HCT116 (cell line): Measurements from ENCODE around the gene TBC1D14. TPM values are rescaled to one million over a fixed set of nuclear protein-coding genes. Genes with fewer than 3 reads are reported as not detected.

Experiments used
- ATAC-seq: fragments of 200-7000 bp; cut with Tn5 transposase; 2 replicates; pipeline ENCODE4 v1.9.1; 2020; ENCODE audit warnings: mild to moderate bottlenecking, moderate library complexity
- BruUV-seq: library from RNA; stranded (reverse); fragments of 400-500 nt; replicated peaks from 2 replicates; lab custom pipeline; 2021; lab: Mats Ljungman, UMichigan
- CTCF ChIA-PET: fragments of 300-600 bp; sonication (Branson Sonifier 250); formaldehyde crosslinking; loops from one replicate; lab custom pipeline; 2021; ENCODE audit warnings: antibody characterized with exemption; lab: Charles Lee
- POLR2A ChIA-PET: fragments of 300-600, 350-600 bp; sonication (Branson Sonifier 250); formaldehyde crosslinking; loops from one replicate; lab custom pipeline; 2021; ENCODE audit warnings: antibody characterized with exemption; lab: Charles Lee
- RAD21 ChIA-PET, 2 experiments: fragments of 300-600 bp; sonication (Branson Sonifier 250); formaldehyde crosslinking; loops; one replicate each; lab custom pipeline; 2023; ENCODE audit warnings: low total read pairs in 2 of 2; ENCODE audit not compliant: uncharacterized antibody in 2 of 2, unreplicated experiment in 2 of 2, low non-redundant PET in 1 of 2; lab: Charles Lee
- DNase-seq: peaks from one replicate; pipeline ENCODE4 v3.0.0-alpha.2; 2010; ENCODE audit warnings: low read depth, low spot score
- H2AFZ ChIP-seq: fragments of 200-600 bp; shearing (Covaris generic), sonication (generic); 2 replicates; pipeline ENCODE4 v1.6.1; 2017; ENCODE audit warnings: low read depth, mixed run types, mixed read lengths, antibody characterized with exemption, low read length; ENCODE audit not compliant: poor library complexity, severe bottlenecking
- H3K27ac ChIP-seq: 2 replicates; pipeline ENCODE4 v1.5.1; 2012; ENCODE audit warnings: low read depth, low read length
- H3K27me3 ChIP-seq: fragments of 200-600 bp; sonication (generic); 2 replicates; pipeline ENCODE4 v1.6.1; 2016; ENCODE audit warnings: mixed run types, low read length, mixed read lengths; ENCODE audit not compliant: insufficient read depth
- H3K36me3 ChIP-seq, 2 experiments: fragments of 200-500 bp in 1 of 2; fragments of 200-600 bp in 1 of 2; sonication (Bioruptor generic) in 1 of 2; sonication (generic) in 1 of 2; 2 replicates each; pipeline versions ENCODE4 v1.5.1 to v1.6.1; 2014 to 2016; ENCODE audit warnings: low read length in 2 of 2, inconsistent platforms in 1 of 2, mixed read lengths in 1 of 2, mixed run types in 1 of 2; ENCODE audit not compliant: insufficient read depth in 2 of 2, control insufficient read depth in 1 of 2
- H3K4me1 ChIP-seq, 2 experiments: fragments of 200-600 bp in 1 of 2; sonication (generic) in 1 of 2; 2 replicates each; pipeline versions ENCODE4 v1.5.1 to v1.6.1; 2012 to 2017; ENCODE audit warnings: low read length in 2 of 2, inconsistent platforms in 1 of 2, mild to moderate bottlenecking in 1 of 2, mixed read lengths in 1 of 2, mixed run types in 1 of 2, moderate library complexity in 1 of 2; ENCODE audit not compliant: insufficient read depth in 2 of 2, control insufficient read depth in 1 of 2
- H3K4me2 ChIP-seq: fragments of 200-600 bp; sonication (generic); 2 replicates; pipeline ENCODE4 v1.6.1; 2017; ENCODE audit warnings: mixed run types, low read length, mixed read lengths
- H3K4me3 ChIP-seq, 2 experiments: fragments of 200-600 bp in 1 of 2; sonication (generic) in 1 of 2; replicated peaks in 1 of 2; 2 replicates each; pipeline ENCODE4 v1.5.1; 2011 to 2016; ENCODE audit warnings: low read length in 2 of 2, control low read depth in 1 of 2, low read depth in 1 of 2, mild to moderate bottlenecking in 1 of 2, mixed read lengths in 1 of 2, mixed run types in 1 of 2
- H3K79me2 ChIP-seq: fragments of 200-600 bp; sonication (generic); 2 replicates; pipeline ENCODE4 v1.6.1; 2017; ENCODE audit warnings: mild to moderate bottlenecking, mixed run types, low read length, moderate library complexity, mixed read lengths; ENCODE audit not compliant: insufficient read depth
- H3K9ac ChIP-seq: fragments of 200-600 bp; sonication (generic); 2 replicates; pipeline ENCODE4 v1.6.1; 2016; ENCODE audit warnings: low read length, mixed read lengths
- H3K9me2 ChIP-seq: fragments of 200-600 bp; sonication (generic), shearing (Covaris generic); 2 replicates; pipeline ENCODE4 v1.6.1; 2017; ENCODE audit warnings: mixed run types, mild to moderate bottlenecking, moderate library complexity; ENCODE audit not compliant: insufficient read depth
- H3K9me3 ChIP-seq, 2 experiments: fragments of 200-500 bp in 1 of 2; fragments of 200-600 bp in 1 of 2; sonication (Bioruptor generic) in 1 of 2; sonication (generic) in 1 of 2; 2 replicates each; pipeline ENCODE4 v1.6.1; 2014 to 2017; ENCODE audit warnings: low read length in 2 of 2, mixed read lengths in 2 of 2, inconsistent platforms in 1 of 2, low read depth in 1 of 2, mild to moderate bottlenecking in 1 of 2, mixed run types in 1 of 2, moderate library complexity in 1 of 2; ENCODE audit not compliant: control insufficient read depth in 1 of 2, insufficient read depth in 1 of 2
- H4K20me1 ChIP-seq: fragments of 200-600 bp; sonication (generic), shearing (Covaris generic); 2 replicates; pipeline ENCODE4 v1.6.1; 2017; ENCODE audit warnings: mixed run types, mild to moderate bottlenecking, moderate library complexity; ENCODE audit not compliant: insufficient read depth
- ELF1 ChIP-seq: IDR thresholded peaks from 2 replicates; pipeline ENCODE4 v1.6.1; 2012; ENCODE audit warnings: low read depth, borderline replicate concordance
- FOSL1 ChIP-seq: IDR thresholded peaks from 2 replicates; pipeline ENCODE4 v1.6.1; 2012; ENCODE audit warnings: low read depth
- JUND ChIP-seq: IDR thresholded peaks from 2 replicates; pipeline ENCODE4 v1.6.1; 2012
- POLR2AphosphoS5 ChIP-seq: IDR thresholded peaks from 2 replicates; pipeline ENCODE4 v1.6.1; 2011; ENCODE audit warnings: mild to moderate bottlenecking, low read depth, low read length, moderate library complexity
- RAD21 ChIP-seq: IDR thresholded peaks from 2 replicates; pipeline ENCODE4 v1.6.1; 2012; ENCODE audit warnings: low read depth, mild to moderate bottlenecking
- SIN3A ChIP-seq: IDR thresholded peaks from 2 replicates; pipeline ENCODE4 v1.6.1; 2012; ENCODE audit warnings: low read depth
- YY1 ChIP-seq: IDR thresholded peaks from 2 replicates; pipeline ENCODE4 v1.6.1; 2011; ENCODE audit warnings: low read length, low read depth, moderate library complexity, mild to moderate bottlenecking; ENCODE audit not compliant: insufficient replicate concordance; ENCODE audit errors: extremely low read depth
- ZFX ChIP-seq: fragments of 450-650 bp; IDR thresholded peaks from 2 replicates; pipeline ENCODE4 v1.6.1; 2017
- intact Hi-C: fragments of 100-400 bp; cut with micrococcal nuclease; formaldehyde crosslinking; loops from 2 replicates; pipeline ENCODE4 v1.10.0; 2022
- total RNA-seq: library from RNA; stranded (reverse); gene quantifications from one replicate; pipeline ENCODE4 v1.2.1, GENCODE V29; 2021; ENCODE audit not compliant: unreplicated experiment
- TF ChIP-seq, protein P1 (sequence below), 3 experiments: fragments of 200-600 bp in 1 of 3; sonication (generic) in 1 of 3; IDR thresholded peaks in 2 of 3; conservative IDR thresholded peaks in 1 of 3; 2 replicates each; pipeline ENCODE4 v1.5.1; 2012 to 2017; ENCODE audit warnings: low read depth in 2 of 3, low read length in 2 of 3, antibody characterized with exemption in 1 of 3, borderline replicate concordance in 1 of 3, control low read depth in 1 of 3, mild to moderate bottlenecking in 1 of 3, mixed read lengths in 1 of 3, mixed run types in 1 of 3, moderate library complexity in 1 of 3; ENCODE audit not compliant: insufficient read depth in 1 of 3
- TF ChIP-seq, protein P2 (sequence below): IDR thresholded peaks from 2 replicates; pipeline ENCODE4 v1.6.1; 2011; ENCODE audit warnings: mild to moderate bottlenecking, low read length, moderate library complexity; ENCODE audit not compliant: insufficient replicate concordance; ENCODE audit errors: extremely low read depth
- TF ChIP-seq, protein P3 (sequence below): IDR thresholded peaks from 2 replicates; pipeline ENCODE4 v1.6.1; 2012

TBC1D14 gene
- total RNA-seq, 1 experiment from 2014 or later, result 62.9 TPM

DNA sequence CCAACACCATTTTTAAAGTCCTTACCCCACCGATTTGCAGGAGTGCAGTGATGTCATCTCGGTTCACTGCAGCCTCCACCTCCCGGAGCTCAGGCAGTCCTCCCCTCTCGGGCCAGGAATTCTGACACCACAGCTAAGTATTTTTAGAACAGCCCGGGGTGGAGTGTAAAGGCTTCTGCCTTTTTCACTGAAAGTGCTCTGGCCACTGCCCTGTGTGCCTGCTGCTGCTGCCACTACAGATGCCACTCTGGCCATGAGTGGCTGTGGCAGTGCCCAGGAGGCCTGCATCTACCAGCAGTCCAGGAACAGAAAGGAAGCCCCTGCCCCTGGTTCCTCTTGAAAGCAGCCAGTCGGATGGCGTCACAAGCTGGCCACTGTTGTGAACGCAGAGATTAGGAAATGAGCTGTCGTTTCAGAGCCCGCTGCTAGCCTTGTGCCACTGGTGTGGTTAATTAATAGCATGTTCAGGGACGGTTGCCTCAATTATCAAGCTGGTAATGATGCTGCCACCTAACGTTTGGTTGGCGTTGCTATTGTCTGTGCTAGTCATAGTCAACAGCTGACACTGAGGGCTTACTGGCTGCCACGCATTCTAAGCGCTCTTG is 23.6 kb upstream of the TBC1D14 start:
- H4K20me1 ChIP-seq, result no peaks in the 10 kb centered on the region
- peaks cover 5 to 11% of the 10 kb centered on the region in 2 experiments; a peak in 2 of 4 replicates for H3K36me3 ChIP-seq
- no peak overlapping the region for H3K4me2 ChIP-seq
- H3K4me1 ChIP-seq, result no peaks in the 10 kb centered on the region
- H3K27me3 ChIP-seq, result no peaks in the 10 kb centered on the region
- CTCF ChIA-PET, result interaction anchor here (4.2 kb wide), 1 partner anchor 13 kb away, joined by 34 read pairs; no protein-coding TSS in a partner anchor
- H3K9me3 ChIP-seq, result peaks cover 0 to 4% of the 10 kb centered on the region in 2 experiments; a peak in 2 of 4 replicates
- intact Hi-C loops, result no loop called here
- no peak for DNase-seq
- no peak overlapping the region for H3K9ac ChIP-seq
- RAD21 ChIA-PET, result no interaction called here
- no peak overlapping the region for H3K4me3 ChIP-seq
- TF ChIP-seq YY1 (no peak), POLR2AphosphoS5 (no peak), ELF1 (no peak), FOSL1 (no peak), RAD21 (peak; percentile 39; the same call in 1 of the 2 replicates), ZFX (no peak), JUND (no peak), SIN3A (no peak)
- TF ChIP-seq, protein P1, sequence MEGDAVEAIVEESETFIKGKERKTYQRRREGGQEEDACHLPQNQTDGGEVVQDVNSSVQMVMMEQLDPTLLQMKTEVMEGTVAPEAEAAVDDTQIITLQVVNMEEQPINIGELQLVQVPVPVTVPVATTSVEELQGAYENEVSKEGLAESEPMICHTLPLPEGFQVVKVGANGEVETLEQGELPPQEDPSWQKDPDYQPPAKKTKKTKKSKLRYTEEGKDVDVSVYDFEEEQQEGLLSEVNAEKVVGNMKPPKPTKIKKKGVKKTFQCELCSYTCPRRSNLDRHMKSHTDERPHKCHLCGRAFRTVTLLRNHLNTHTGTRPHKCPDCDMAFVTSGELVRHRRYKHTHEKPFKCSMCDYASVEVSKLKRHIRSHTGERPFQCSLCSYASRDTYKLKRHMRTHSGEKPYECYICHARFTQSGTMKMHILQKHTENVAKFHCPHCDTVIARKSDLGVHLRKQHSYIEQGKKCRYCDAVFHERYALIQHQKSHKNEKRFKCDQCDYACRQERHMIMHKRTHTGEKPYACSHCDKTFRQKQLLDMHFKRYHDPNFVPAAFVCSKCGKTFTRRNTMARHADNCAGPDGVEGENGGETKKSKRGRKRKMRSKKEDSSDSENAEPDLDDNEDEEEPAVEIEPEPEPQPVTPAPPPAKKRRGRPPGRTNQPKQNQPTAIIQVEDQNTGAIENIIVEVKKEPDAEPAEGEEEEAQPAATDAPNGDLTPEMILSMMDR (IDR thresholded peaks at IDR 0.05 in 2 of 3, conservative IDR thresholded peaks at IDR 0.05 in 1 of 3; ENCODE audit: borderline replicate concordance in 1 of 3, insufficient read depth in 1 of 3, low read depth in 2 of 3, low read length in 2 of 3), result peak; percentile 8 to 33 (median 27); a peak in 4 of 6 replicates
- TF ChIP-seq, protein P2, sequence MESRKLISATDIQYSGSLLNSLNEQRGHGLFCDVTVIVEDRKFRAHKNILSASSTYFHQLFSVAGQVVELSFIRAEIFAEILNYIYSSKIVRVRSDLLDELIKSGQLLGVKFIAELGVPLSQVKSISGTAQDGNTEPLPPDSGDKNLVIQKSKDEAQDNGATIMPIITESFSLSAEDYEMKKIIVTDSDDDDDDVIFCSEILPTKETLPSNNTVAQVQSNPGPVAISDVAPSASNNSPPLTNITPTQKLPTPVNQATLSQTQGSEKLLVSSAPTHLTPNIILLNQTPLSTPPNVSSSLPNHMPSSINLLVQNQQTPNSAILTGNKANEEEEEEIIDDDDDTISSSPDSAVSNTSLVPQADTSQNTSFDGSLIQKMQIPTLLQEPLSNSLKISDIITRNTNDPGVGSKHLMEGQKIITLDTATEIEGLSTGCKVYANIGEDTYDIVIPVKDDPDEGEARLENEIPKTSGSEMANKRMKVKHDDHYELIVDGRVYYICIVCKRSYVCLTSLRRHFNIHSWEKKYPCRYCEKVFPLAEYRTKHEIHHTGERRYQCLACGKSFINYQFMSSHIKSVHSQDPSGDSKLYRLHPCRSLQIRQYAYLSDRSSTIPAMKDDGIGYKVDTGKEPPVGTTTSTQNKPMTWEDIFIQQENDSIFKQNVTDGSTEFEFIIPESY, result no peak
- TF ChIP-seq, protein P3, sequence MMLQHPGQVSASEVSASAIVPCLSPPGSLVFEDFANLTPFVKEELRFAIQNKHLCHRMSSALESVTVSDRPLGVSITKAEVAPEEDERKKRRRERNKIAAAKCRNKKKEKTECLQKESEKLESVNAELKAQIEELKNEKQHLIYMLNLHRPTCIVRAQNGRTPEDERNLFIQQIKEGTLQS, result no peak
- H3K27ac ChIP-seq, result no peak overlapping the region
- H3K79me2 ChIP-seq, result no peaks in the 10 kb centered on the region
- BruUV-seq, result TSS peak; percentile 4
- no peak overlapping the region for H2AFZ ChIP-seq
- no peaks in the 10 kb centered on the region for H3K9me2 ChIP-seq
- POLR2A ChIA-PET, result no interaction called here
- ATAC-seq, result peak; percentile 60; the same call in 1 of the 2 replicates
